Endothelial cell of umbilical vein (primary cell): ENCODE results near the gene RSPO1.

Source experiments
- CTCF ChIP-seq, 2 donors: IDR thresholded peaks; 1 replicate in 1 of 2; 2 replicates in 1 of 2; pipeline ENCODE4 v1.5.1; 2011; ENCODE audit warnings: low read length in 2 of 2, mild to moderate bottlenecking in 2 of 2, moderate library complexity in 2 of 2, control low read depth in 1 of 2, inconsistent platforms in 1 of 2, low read depth in 1 of 2; ENCODE audit not compliant: insufficient read depth in 1 of 2; ENCODE audit errors: extremely low read depth in 1 of 2
- JUN ChIP-seq: IDR thresholded peaks from 2 replicates; pipeline ENCODE4 v1.6.1; 2011; ENCODE audit warnings: borderline replicate concordance, low read depth; ENCODE audit not compliant: insufficient read length, insufficient read depth
- MAX ChIP-seq: IDR thresholded peaks from 2 replicates; pipeline ENCODE4 v1.6.1; 2011; ENCODE audit not compliant: insufficient read depth, insufficient read length

GRCh38 chr1:37653906-37654305 lies 19.2 kb upstream of the RSPO1 start:
- TF ChIP-seq CTCF (IDR thresholded peaks at IDR 0.05; ENCODE audit: extremely low read depth in 1 of 2, insufficient read depth in 1 of 2, low read depth in 1 of 2, low read length in 2 of 2) (no peak), MAX (no peak), JUN (no peak)
